ENCODE data around the gene LCE2B.
"Not testable (repeated sequence)": the region's sequence is repeated elsewhere in the genome, so short reads cannot be mapped to it uniquely, and the experiment has no call there.

GRCh38 chr1:152674983-152675382 is 10.9 kb upstream of the LCE2B start, which contains the start of gene LCE2C:
- TF ChIP-seq CTCF, POLR2A (IDR thresholded peaks at IDR 0.05): not testable (repeated sequence)

Measured in lower leg skin (tissue), 3 donors.